GM12873 (cell line): ENCODE measurements around the gene GPR150.

Source experiments
- CTCF ChIP-seq: IDR thresholded peaks from 2 replicates; pipeline ENCODE4 v1.5.1; 2012; ENCODE audit warnings: low read depth, mild to moderate bottlenecking, moderate library complexity, low read length, control low read depth; ENCODE audit not compliant: insufficient read depth; ENCODE audit errors: missing control alignments

Gene GPR150

GRCh38 chr5:95624368-95624767 lies 4.5 kb downstream of the GPR150 start:
- no peak for TF ChIP-seq CTCF

- TF ChIP-seq CTCF: no peak
These were observed 6.8 kb downstream of the GPR150 start for GRCh38 chr5:95626701-95627100.

GRCh38 chr5:95627971-95628810 lies 8.3 kb downstream of the GPR150 start:
- no peak for TF ChIP-seq CTCF

GRCh38 chr5:95628933-95629332 lies 9.0 kb downstream of the GPR150 start:
- TF ChIP-seq CTCF: no peak

GRCh38 chr5:95630394-95630917 lies 10.6 kb downstream of the GPR150 start:
- TF ChIP-seq CTCF: no peak

- no peak for TF ChIP-seq CTCF
These were observed 11.5 kb downstream of the GPR150 start for GRCh38 chr5:95631255-95631958.

GRCh38 chr5:95631991-95632675 lies 12.2 kb downstream of the GPR150 start:
- TF ChIP-seq CTCF: no peak
